ENCODE results near the gene TAS2R8. TPM values are rescaled to one million over a fixed set of nuclear protein-coding genes. Genes with fewer than 3 reads are reported as not detected.

The TAS2R8 gene
- total and polyA plus RNA-seq, 3 donors from 2014 or later = not detected

- no peaks in the 10 kb centered on the region for H3K9me3 ChIP-seq
- intact Hi-C loops (cut with DNase I; ENCODE audit: low total_unique reads) = no loop called here
- H3K36me3 ChIP-seq (ENCODE audit: low read depth, missing control alignments) = no peaks in the 10 kb centered on the region
Observed at GRCh38 chr12:10847744-10848143, 40.7 kb upstream of the TAS2R8 start.

GRCh38 chr12:10842862-10843261, 35.8 kb upstream of the TAS2R8 start:
- Histone ChIP-seq H3K4me3 (no peak overlapping the region), H3K4me1 (no peaks in the 10 kb centered on the region), H3K36me3 (ENCODE audit: low read depth, missing control alignments) (no peaks in the 10 kb centered on the region), H3K27me3 (no peaks in the 10 kb centered on the region), H3K27ac (no peak overlapping the region), H3K9me3 (no peaks in the 10 kb centered on the region)
- DNase-seq = no peak
- intact Hi-C loops (cut with DNase I; ENCODE audit: low total_unique reads) = no loop called here
- 93 to 100% methylated on average over 1 to 2 of the region's 2 CpGs for WGBS, 2 donors
- no peak for TF ChIP-seq CTCF (IDR thresholded peaks at IDR 0.05)
- no peak for TF ChIP-seq POLR2A (IDR thresholded peaks at IDR 0.05)

More at GRCh38 chr12:10847744-10848143, 40.7 kb upstream of the TAS2R8 start:
- Histone ChIP-seq H3K27me3 (no peaks in the 10 kb centered on the region), H3K4me3 (no peak overlapping the region), H3K27ac (no peak overlapping the region), H3K4me1 (no peaks in the 10 kb centered on the region)
- WGBS, 2 donors = 31 to 43% methylated on average over 2 of the region's 2 CpGs
- TF ChIP-seq POLR2A (IDR thresholded peaks at IDR 0.05) (no peak), CTCF (IDR thresholded peaks at IDR 0.05) (no peak)
- no peak for DNase-seq

- H3K9me3 ChIP-seq = no peaks in the 10 kb centered on the region
- no peak overlapping the region for H3K27ac ChIP-seq
- intact Hi-C loops (cut with DNase I; ENCODE audit: low total_unique reads) = no loop called here
- no peaks in the 10 kb centered on the region for H3K36me3 ChIP-seq (ENCODE audit: low read depth, missing control alignments)
- H3K4me3 ChIP-seq = no peak overlapping the region
- H3K27me3 ChIP-seq = no peaks in the 10 kb centered on the region
- no peak for DNase-seq
- TF ChIP-seq CTCF (IDR thresholded peaks at IDR 0.05) = no peak
- no peak for TF ChIP-seq POLR2A (IDR thresholded peaks at IDR 0.05)
- H3K4me1 ChIP-seq = no peaks in the 10 kb centered on the region
- 80 to 90% methylated on average over 3 of the region's 3 CpGs for WGBS, 2 donors
Observed at GRCh38 chr12:10838461-10838860, 31.4 kb upstream of the TAS2R8 start.

GRCh38 chr12:10829994-10830393, 22.9 kb upstream of the TAS2R8 start:
- Histone ChIP-seq H3K4me3 (no peak overlapping the region), H3K4me1 (no peaks in the 10 kb centered on the region), H3K27me3 (no peaks in the 10 kb centered on the region), H3K27ac (no peak overlapping the region), H3K9me3 (no peaks in the 10 kb centered on the region), H3K36me3 (ENCODE audit: low read depth, missing control alignments) (no peaks in the 10 kb centered on the region)
- intact Hi-C loops (cut with DNase I; ENCODE audit: low total_unique reads) = no loop called here
- WGBS, 2 donors = 86 to 95% methylated on average over 1 of the region's 1 CpG
- no peak for DNase-seq
- no peak for TF ChIP-seq POLR2A (IDR thresholded peaks at IDR 0.05)
- TF ChIP-seq CTCF (IDR thresholded peaks at IDR 0.05) = no peak

GRCh38 chr12:10826258-10826657, 19.2 kb upstream of the TAS2R8 start, which contains the start of gene TAS2R10:
Gene TAS2R10 (minus strand): TSS chr12:10826358. CDS start chr12:10826269, 89 bp downstream.
- TF ChIP-seq CTCF (IDR thresholded peaks at IDR 0.05) = no peak
- no peak for TF ChIP-seq POLR2A (IDR thresholded peaks at IDR 0.05)
- Histone ChIP-seq H3K9me3 (no peaks in the 10 kb centered on the region), H3K27me3 (no peaks in the 10 kb centered on the region), H3K4me3 (no peak within 1 kb of the TSS), H3K27ac (no peak within 1 kb of the TSS), H3K4me1 (no peaks in the 10 kb centered on the region), H3K36me3 (ENCODE audit: low read depth, missing control alignments) (no peaks in the 10 kb centered on the region)
- 93 to 95% methylated on average over 3 of the region's 3 CpGs for WGBS, 2 donors
- intact Hi-C loops (cut with DNase I; ENCODE audit: low total_unique reads) = no loop called here
- no peak for DNase-seq
